Prostate gland (tissue), 2 donors: Measurements from ENCODE around the gene KLF11. TPM values are rescaled to one million over a fixed set of nuclear protein-coding genes. Genes with fewer than 3 reads are reported as not detected.

Source experiments
- DNase-seq: peaks from one replicate; pipeline ENCODE4 v3.0.0-alpha.2; 2019; ENCODE audit warnings: low spot score
- H3K27ac ChIP-seq, 2 donors: fragments of 200-600 bp; sonication (generic); 2 replicates each; pipeline ENCODE4 v1.5.1; 2017 to 2019
- H3K27me3 ChIP-seq: fragments of 200-600 bp; sonication (generic); replicated peaks from 2 replicates; pipeline ENCODE4 v1.5.1; 2019; ENCODE audit not compliant: insufficient read depth
- H3K36me3 ChIP-seq, 2 donors: fragments of 200-600 bp; sonication (generic); 1 replicate in 1 of 2; 2 replicates in 1 of 2; pipeline versions ENCODE4 v1.5.1 to v1.8.1; 2017 to 2019
- H3K4me1 ChIP-seq: fragments of 200-600 bp; sonication (generic); replicated peaks from 2 replicates; pipeline ENCODE4 v1.5.1; 2019
- H3K4me3 ChIP-seq, 2 donors: fragments of 200-600 bp; sonication (generic); 2 replicates each; pipeline ENCODE4 v1.5.1; 2017 to 2019
- H3K9me3 ChIP-seq: fragments of 200-600 bp; sonication (generic); 2 replicates; pipeline ENCODE4 v1.5.1; 2017
- POLR2A ChIP-seq: fragments of 450-650 bp; IDR thresholded peaks from one replicate; pipeline ENCODE4 v1.6.1; 2016; ENCODE audit warnings: antibody characterized with exemption, mild to moderate bottlenecking
- POLR2AphosphoS5 ChIP-seq: sonication (generic); formaldehyde crosslinking; IDR thresholded peaks from one replicate; pipeline ENCODE4 v1.6.1; 2017; ENCODE audit warnings: antibody characterized with exemption
- WGBS: methylation state at CpG from one replicate; pipeline ENCODE4 v1.1.5; 2018; 5-methylcytosine and 5-hydroxymethylcytosine counted together
- intact Hi-C: fragments of 100-400 bp; cut with DNase I; formaldehyde crosslinking; loops from one replicate; pipeline ENCODE4 v1.14.2; 2022
- total RNA-seq, 2 donors: library from RNA; depleted of rRNA; stranded (reverse); fragments of >200 nt; gene quantifications; one replicate each; pipeline ENCODE4 v1.1.0, GENCODE V29; 2016
- TF ChIP-seq, protein P1 (sequence below), 4 experiments: fragments of 200-600 bp in 2 of 4; fragments of 450-650 bp in 2 of 4; sonication (generic) in 2 of 4; IDR thresholded peaks; 1 replicate in 3 of 4; 2 replicates in 1 of 4; pipeline ENCODE4 v1.5.1; 2016 to 2019; ENCODE audit warnings: antibody characterized with exemption in 4 of 4, mild to moderate bottlenecking in 2 of 4, moderate library complexity in 2 of 4

The KLF11 gene
- total RNA-seq, 2 donors from 2014 or later: 4.3 to 37.9 TPM

DNA sequence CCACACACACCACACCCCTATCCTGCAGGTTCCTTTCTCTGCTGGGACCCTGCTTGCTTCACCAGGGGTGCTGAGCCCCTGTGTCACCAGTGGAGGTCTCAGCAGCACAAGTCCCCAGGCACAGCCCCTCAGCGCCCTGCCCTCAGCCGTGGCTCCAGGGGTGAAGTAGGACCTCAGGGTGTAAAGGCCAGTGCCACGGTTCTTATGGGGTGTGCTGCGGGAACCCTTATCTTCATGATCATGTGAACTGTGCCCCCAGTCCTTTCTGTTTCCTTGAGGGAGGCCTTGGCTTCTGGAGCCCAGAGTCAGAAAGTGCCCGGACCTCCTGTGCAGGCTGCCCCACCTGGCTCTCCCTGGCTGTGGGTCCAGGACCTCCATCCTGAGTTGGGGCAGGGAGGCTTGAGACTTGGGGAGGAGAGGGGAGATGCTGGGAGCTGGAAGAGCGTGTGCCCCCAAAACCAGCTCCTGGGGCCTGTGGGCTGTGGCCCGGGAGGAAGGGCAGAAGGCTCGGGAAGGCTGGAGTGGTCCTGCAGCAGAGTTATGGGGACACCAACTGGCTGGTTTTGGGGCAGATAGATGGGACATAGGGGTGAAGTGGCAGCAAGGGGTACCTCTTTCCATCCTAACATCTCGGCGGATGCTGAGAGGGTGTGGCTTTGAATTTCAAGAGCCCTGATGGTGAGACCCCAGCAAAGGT is 20.2 kb upstream of the KLF11 start:
- no peak for DNase-seq
- no peak overlapping the region for H3K27ac ChIP-seq
- no peaks in the 10 kb centered on the region for H3K4me1 ChIP-seq
- no peaks in the 10 kb centered on the region for H3K27me3 ChIP-seq
- no peaks in the 10 kb centered on the region for H3K36me3 ChIP-seq
- H3K4me3 ChIP-seq: no peak overlapping the region
- 90% methylated on average over 10 of the region's 10 CpGs for WGBS
- intact Hi-C loops: no loop called here
- TF ChIP-seq, protein P1, sequence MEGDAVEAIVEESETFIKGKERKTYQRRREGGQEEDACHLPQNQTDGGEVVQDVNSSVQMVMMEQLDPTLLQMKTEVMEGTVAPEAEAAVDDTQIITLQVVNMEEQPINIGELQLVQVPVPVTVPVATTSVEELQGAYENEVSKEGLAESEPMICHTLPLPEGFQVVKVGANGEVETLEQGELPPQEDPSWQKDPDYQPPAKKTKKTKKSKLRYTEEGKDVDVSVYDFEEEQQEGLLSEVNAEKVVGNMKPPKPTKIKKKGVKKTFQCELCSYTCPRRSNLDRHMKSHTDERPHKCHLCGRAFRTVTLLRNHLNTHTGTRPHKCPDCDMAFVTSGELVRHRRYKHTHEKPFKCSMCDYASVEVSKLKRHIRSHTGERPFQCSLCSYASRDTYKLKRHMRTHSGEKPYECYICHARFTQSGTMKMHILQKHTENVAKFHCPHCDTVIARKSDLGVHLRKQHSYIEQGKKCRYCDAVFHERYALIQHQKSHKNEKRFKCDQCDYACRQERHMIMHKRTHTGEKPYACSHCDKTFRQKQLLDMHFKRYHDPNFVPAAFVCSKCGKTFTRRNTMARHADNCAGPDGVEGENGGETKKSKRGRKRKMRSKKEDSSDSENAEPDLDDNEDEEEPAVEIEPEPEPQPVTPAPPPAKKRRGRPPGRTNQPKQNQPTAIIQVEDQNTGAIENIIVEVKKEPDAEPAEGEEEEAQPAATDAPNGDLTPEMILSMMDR (IDR thresholded peaks at IDR 0.05): no peak
- no peak for TF ChIP-seq POLR2A
- TF ChIP-seq POLR2AphosphoS5: no peak
- H3K9me3 ChIP-seq: no peaks in the 10 kb centered on the region

DNA sequence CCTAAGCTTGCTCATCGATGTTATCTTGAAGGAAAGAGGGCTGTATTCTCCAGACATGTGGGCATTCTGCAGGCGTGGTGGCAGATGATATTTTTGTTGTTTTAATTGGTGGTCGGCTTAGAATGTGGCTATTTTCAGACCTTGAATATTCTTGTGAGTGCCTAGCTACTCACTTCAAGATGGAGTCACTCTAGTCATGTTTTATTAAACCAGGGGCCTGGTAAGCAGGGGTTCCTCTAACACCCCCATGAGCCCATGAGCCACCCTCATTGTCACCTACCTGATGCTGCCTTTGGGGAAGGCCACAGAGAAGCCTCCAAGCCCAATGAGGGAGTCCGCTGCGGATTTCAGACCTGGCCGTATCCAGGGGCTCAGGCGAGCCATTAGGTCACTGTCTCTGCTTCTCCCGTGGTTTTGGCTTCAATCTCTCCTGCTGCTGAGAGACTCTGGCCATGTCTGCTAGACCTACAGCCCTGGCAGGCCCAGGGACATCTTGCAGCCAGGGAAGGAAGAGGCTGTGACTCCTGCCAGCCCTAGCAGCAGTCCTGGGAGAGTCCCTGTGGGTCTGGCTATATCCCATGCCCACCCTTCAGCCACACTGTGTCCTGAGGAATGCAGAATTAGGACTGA is 16.3 kb upstream of the KLF11 start:
- 87% methylated on average over 8 of the region's 8 CpGs for WGBS
- intact Hi-C loops: no loop called here
- Histone ChIP-seq H3K36me3 (no peaks in the 10 kb centered on the region), H3K4me1 (no peaks in the 10 kb centered on the region), H3K4me3 (no peak overlapping the region), H3K9me3 (no peaks in the 10 kb centered on the region), H3K27ac (no peak overlapping the region), H3K27me3 (no peaks in the 10 kb centered on the region)
- DNase-seq: no peak
- TF ChIP-seq POLR2AphosphoS5: no peak
- TF ChIP-seq, protein P1 (IDR thresholded peaks at IDR 0.05): no peak
- TF ChIP-seq POLR2A: no peak

DNA sequence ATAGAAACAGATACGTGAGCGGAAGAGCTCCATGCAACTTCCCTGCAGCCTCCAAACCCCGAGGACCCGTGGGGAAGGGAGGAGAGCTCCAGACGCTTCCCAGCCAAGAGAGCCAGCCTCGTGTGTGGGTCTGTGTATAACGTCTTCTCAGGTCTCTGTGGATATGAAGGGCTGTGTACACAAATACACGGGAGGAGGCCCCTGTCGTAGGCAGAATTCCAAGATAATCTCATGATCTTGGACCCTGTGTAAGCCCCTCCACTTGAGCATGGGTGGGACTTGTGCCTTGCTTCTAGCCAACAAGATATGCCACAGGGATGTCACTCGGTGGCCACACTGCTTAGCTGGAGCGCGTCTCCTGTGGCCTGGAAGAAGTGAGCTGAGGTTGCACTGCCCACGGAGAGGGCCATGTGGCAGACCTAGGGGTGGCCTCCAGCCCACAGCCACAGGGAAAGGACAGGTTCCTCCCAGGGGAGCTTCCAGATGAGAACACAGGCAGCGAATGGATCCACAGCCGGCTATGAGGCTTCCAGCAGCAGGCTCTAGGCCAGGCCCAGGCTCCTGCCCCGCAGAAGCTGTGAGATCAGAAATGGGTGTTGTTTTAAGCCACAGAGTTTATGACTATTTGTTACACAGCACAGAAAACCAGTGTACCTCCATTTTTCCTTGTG is 15.6 kb upstream of the KLF11 start:
- TF ChIP-seq, protein P1 (IDR thresholded peaks at IDR 0.05): no peak
- TF ChIP-seq POLR2A (no peak), POLR2AphosphoS5 (no peak)
- Histone ChIP-seq H3K36me3 (no peaks in the 10 kb centered on the region), H3K27me3 (no peaks in the 10 kb centered on the region), H3K4me3 (no peak overlapping the region), H3K27ac (no peak overlapping the region), H3K4me1 (no peaks in the 10 kb centered on the region), H3K9me3 (no peaks in the 10 kb centered on the region)
- WGBS: 90% methylated on average over 16 of the region's 16 CpGs
- intact Hi-C loops: no loop called here
- no peak for DNase-seq

DNA sequence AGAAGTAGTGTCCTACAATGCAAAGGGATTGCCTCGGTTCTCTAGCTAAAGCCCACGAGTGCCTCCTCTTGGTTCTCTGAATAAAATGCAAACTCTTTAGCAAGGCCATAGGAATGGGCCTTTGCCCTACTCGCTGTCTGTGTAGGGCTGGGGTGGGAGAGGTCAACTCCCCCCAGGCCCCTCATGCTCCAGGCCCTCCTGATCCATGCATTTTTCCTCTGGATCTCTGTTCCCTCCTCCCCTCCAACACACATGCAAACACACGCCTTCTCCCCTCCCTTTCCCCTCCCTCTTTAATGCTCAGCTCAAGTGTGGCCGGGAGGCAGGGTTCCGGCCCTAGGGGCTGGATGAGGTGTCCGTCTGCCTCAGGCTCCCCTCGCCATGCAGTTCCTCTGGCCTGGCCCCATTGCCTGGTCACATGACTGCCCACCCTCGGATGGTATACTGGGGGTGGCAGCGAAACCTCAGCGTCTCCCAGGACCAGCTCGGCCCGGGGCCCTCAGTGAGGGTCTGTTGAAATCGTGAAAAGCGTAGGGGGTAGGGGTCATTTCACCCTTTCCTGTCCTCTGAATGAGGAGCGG is 14.9 kb upstream of the KLF11 start:
- Histone ChIP-seq H3K27ac (no peak overlapping the region), H3K36me3 (no peaks in the 10 kb centered on the region), H3K4me1 (no peaks in the 10 kb centered on the region), H3K9me3 (no peaks in the 10 kb centered on the region), H3K4me3 (no peak overlapping the region), H3K27me3 (no peaks in the 10 kb centered on the region)
- 87% methylated on average over 16 of the region's 16 CpGs for WGBS
- TF ChIP-seq, protein P1 (IDR thresholded peaks at IDR 0.05): no peak
- TF ChIP-seq POLR2AphosphoS5 (no peak), POLR2A (no peak)
- DNase-seq: no peak
- intact Hi-C loops: no loop called here
